GM18858 (cell line): ENCODE results near the gene GALNT16.
"Not testable (repeated sequence)": the region's sequence is repeated elsewhere in the genome, so short reads cannot be mapped to it uniquely, and the experiment has no call there.

Experiments used
- ATAC-seq: cut with Tn5 transposase; IDR thresholded peaks from one replicate; pipeline ENCODE4 v1.9.1; 2021; ENCODE audit not compliant: unreplicated experiment

The GALNT16 gene

DNA sequence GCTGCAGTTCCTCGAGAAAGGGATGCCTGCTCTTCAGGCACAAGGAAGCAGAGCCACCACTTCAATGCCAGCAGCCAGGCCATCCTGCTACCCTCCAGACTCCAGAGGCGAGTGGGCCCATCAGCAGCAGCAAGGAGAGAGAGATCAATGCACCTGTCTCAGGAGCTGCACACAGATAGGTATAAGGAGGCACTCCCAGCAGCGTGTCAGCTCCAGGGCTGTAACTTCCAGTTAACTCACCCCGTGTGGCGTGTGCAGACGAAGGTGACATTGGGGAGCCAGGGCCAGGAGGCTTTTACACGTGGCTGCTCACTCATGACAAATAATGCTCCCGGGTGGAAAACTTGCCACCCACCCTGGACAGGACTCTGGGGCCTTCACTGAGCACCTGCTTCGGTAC, 24.2 kb downstream of the GALNT16 start:
- no peak for ATAC-seq

DNA sequence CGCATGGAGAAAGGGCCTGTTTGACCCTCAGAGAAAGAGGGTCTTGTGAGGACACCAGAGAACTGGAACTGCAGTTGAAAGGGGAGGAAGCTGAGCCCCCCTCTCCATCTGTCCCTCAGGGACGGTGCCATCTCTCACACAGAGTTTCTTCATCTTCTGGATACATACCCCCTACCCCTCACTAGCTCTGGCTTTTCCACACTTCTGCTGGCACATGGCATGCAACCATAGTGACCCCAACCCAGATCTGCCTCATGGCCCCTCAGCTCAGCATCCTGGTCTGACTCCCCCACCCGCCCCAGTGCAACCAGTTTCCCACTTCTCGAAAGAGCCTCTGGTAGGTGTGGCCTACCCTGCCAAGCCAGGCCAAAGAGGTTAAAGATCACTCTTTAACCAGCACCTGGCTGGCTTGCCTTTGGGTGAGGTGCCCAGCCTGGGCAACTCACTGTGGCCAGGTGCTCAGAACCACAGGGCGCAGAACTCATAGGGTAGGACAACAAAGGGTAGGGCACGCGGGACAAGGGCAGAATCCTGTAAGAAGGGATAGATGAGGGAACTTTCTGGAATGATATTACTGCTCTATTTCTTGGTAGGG, 25.8 kb downstream of the GALNT16 start:
- ATAC-seq, result no peak

DNA sequence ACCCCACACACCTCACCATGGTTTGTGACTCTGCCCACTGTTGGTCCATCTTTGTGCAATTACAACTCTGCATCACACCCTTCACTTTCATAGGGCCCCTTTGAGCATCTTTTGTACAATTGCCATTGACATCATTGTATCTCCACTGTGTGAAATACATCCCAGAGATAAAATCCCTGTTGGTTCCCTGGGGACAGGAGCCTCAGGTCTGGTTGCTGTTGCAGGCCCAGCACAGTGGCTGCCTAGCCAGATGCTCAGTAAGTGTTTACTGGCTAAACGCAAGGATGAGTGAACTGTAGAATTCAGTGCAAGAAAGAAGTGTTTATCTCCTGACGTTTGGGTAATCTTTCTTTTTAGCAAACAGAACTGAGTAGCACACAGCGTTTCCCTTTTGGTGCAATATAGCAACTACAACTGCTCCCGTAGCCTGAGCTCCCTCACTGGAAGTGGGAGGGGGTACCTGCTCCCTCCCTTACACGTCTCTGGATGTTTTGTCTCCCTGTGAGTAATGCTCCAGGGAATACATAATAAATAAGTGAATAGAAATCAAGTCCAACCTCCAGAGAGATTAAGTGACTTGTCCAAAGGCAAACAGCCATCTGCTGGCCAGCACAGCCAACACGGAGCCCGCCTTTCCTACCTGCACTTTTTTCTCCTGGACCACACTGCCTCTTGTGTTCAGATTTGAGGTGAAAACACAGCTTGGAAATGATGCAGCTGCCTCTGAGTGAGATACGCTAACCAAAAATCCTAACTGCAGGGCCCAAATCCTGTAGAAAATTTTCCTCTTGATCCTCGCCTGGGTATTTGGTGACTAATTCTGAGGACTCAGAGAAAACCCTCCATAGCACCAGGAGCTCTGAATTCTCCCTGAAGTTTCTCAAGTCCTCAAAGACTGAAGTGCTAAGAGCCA, 27.4 kb downstream of the GALNT16 start:
- ATAC-seq, result no peak

DNA sequence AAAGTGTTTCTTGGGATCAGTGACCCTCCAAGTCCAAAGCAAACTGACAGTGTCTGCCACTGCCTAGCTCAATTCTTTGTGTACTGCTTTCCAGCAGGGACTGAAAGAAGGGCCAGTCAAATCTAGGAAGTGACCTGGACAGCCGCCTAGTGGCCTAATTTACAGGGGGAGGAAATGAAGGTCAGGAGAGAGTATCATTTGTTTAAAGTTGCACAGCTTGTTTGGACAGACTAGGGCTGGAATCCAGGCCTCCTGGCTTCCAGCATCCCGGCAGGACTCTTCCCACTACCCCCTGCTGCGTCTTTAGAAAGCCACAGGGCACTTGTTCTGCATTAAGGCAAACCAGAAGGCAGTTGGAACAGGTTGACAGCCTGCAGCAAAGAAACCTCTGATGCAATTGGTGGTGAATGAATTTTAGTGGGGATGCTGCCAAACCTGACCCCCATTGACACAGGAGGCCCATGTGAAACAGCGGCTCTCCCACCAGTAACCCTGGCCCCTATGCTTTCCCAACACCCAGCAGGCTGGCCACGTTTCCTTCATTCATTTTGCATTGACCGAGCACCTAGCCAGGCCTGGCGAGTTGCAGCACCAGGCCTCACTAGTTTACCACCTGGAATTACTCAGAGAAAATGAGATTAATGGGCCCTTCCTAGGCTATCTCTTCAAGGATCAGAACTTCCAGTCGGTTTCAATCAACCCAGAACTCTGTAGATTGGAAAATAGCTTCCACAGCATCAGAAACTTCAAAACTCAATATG, 28.2 kb downstream of the GALNT16 start:
- no peak for ATAC-seq

DNA sequence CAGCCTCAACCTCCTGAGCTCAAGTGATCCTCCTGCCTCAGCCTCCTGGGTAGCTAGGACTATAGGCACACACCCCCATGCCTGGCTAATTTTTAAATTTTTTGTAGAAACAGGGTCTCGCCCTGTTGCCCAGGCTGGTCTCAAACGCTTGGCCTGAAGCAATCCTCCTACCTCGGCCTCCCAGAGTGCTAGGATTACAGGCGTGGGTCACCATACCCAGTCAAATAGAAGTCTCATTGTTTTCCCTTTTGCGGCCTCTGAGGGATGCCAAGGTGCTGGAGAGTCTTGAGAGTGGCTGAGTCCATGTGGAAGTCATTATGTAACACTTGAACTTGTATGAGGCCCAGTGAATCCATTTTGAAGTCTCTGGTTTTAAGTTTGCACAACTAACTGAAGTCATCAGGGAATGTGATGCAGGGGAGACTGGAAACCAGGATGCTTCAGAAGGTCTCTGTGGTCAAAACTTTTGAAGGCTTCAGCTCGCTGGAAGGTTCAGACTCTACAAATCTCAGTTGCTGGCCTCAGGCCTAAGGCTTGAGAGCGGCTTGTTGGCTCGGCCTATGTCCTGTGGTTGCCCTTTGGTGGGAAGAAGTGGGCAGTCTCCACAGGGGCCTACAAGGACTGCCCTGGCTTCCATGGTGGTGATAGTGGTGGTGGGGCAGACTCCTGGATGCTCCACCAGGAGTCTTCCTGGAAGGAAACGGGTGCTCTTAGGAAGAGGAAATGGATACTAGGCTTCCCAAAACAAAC, 29.2 kb downstream of the GALNT16 start:
- ATAC-seq, result no peak

DNA sequence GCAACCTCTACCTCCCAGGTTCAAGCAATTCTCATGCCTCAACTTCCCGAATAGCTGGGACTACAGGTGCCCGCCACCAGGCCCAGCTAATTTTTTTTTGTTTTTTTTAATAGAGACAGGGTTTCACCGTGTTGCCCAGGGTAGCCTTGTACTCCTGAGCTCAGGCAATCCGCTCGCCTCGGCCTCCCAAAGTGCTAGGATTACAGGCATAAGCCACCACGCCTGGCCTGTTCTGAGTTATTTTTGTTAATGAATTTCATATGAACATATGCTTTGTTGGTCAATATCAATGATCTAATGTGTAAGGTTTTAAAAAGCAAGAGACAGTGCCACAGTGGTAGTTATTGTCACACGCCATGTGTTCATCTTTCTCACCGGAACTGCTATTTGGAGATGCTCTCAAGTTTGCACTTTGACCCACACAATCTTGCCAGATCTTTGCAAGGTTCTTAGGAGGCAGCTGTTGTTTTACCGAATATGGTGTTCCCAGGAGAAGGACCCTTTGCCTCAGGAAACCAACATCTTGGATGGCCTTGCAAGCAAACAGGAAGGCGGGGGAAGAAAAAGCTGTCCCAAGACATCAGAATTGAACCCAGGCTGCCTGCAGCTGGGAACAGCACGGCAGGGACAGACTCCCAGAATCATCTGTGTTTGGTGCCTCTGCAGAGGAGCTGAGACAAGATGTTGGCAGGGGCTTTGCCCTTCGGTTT, 30.0 kb downstream of the GALNT16 start:
- ATAC-seq, result no peak

DNA sequence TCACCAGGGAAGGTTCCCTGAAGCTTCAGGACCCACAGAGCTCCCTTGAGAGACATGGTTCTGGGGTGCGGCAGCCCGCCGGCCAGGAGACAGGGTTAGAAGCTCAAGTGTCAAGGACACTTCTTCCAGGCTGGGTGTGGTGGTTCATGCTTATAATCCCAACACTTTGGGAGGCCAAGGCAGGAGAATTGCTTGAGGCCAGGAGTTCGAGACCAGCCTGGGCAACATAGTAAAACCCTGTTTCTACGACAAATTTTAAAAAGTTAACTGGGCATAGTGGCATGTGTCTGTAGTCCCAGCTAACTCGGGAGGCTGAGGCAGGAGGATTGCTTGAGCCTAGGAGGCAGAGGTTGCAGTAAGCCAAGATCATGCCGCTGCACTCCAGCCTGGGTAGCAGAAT, 30.9 kb downstream of the GALNT16 start:
- ATAC-seq, result not testable (repeated sequence)

DNA sequence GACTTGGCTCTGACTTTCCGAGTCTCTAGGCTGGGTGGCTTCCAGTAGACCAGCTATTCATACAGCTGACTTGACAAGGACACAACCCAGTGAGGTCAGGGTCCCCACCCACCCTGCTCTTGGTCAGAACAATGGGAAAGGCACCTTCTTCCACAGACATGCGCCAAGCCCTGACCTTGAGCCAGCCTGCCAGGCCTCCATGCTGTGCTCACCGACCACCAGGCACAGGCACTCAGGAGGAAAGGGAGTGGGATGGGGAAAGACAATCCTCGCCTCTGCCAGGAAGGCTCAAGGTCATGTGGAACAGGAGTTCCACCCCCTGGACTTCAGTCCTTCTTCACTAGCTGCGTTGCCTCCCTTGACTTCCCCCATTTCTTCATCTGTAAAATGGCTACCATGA, 31.4 kb downstream of the GALNT16 start:
- ATAC-seq, result no peak

DNA sequence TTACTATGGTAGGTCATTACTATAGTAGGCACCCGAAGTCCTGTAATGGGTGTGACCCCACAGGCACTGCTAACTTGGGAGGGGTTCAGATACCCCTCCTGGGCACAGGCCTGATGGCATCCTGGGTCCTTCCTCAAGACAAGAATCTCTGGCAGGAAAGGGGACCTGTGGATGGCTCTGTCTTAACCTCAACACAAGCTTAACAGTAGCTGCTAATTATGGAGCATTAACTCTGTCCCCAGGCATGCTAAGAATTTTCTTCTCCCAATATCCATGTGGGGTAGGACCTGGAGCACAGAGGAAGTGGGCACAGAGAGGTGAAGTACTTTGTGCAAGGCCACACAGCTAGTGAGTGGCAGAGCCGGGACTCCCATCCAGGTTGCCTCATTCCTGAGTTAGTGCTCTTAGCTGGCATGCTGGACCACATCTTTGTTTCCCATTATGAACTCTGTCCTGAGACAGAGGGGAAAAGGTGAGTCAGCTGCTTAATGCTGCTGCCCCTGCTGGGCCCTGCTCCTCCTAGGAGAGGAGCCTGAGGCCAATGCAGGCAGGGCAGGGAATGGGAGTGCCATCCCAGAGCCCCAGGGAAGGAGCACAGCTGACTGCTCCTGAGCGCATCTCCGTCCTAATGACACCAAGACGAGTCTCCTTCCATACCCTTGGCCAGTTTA, 32.1 kb downstream of the GALNT16 start:
- no peak for ATAC-seq

DNA sequence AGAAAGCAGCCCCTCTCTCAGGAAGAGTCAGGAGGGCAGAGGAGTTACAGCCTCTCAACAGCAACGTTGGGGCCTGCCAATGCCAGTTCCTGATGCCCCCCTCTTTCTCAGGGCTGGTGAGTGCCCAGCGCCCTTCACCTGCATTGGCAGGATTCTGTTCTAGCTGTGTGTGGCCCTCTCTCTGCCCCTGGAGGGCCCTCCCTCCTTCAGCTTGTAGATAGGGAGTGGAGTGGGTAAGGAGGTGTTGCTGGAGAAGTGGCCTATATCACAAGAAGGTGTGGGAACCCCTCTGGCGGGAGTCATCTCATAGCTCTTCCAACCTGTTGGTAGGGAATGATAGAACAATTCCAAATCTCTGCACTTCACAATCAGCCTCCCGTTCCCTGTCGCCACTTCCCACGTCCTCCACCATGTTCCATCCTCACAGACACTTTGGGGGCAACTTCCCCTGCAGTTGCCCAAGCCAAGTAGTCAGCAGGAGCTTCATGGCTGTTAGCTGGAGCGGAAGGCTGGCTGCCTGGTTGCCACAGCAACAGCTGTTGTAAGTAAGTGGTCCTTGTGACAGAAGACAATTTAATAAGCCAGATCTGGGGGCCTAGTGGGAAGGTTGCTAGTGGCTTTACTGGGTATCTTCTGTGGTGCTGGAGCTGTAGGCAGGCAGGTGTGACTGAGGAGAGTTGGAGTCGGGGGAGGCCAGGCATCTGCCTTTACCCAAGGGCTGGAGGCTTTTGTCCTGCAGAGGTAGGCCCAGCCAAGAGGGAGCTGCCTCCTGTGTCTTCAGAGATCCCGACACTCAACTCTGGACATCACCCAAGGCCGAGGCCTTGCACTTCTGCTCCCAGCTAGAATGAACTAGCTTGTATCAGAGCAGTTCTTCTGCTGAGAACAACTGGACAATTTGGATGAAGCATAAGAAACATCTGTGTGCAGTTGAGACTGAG, 38.4 kb downstream of the GALNT16 start:
- ATAC-seq, result no peak

DNA sequence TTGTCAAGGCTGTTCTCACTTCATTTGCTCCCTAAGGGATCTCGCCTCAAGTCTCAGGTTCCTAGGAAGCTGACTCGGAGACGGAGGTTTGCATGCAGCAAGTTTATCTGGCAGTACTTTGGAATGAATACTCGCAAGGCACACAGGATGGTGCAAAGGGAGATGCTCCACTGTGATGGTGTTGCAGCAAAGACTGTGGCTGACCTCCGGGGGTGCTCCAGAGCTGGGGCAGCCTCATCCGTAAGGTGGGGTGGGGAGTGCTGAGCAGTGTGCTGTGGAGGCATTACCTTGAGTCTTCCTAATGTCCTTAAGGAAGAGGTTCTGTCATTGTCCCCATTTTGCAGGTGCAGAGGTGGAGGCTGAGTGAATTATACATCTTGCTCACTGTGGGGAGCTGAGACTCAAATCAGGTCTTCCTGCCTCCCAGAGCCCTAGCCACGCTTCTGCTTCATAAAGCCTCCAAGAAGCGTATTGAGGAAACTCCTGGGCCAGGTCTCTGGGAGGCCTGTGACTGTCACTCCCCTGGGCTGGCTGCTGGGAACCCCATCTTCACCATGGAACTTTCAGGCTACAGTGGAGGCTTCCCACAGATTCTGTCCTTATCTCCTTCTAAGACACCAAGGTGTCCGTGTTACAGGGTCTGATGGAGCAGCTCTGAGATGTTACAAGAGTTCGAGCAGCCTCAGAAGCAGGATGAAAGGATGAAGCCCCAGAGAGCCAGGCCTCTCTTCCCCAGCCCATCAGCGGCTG, 39.5 kb downstream of the GALNT16 start:
- no peak for ATAC-seq

DNA sequence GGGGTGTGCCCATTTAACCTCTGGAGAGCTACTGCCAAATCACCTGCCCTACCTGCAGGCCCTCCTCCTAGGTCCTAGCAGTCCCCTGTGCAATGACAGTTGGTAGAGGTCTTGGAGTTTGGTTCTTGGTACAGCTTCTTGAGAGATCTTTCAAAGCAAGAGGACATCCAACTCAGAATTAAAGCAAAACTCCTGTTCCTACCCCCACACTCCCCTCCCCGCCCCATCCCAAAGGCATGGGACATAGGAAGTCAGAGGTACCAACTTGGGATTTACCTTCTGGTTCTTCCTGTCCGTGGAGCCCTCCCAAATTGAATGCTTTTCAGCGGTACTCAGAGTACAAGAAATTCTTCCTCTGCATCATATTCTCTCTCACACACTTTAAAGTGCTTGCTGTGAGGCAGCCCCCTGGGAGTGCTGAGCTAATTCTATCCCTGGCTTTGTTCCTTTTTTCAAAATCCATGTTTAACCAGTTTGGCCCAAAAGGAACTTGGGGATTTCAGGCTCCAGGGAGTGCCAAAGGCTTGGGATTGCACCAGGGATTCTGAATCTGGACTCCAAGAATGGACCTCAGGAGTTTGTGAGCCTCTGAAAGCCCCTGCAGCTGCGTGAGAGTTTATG, 40.8 kb downstream of the GALNT16 start:
- ATAC-seq, result no peak

DNA sequence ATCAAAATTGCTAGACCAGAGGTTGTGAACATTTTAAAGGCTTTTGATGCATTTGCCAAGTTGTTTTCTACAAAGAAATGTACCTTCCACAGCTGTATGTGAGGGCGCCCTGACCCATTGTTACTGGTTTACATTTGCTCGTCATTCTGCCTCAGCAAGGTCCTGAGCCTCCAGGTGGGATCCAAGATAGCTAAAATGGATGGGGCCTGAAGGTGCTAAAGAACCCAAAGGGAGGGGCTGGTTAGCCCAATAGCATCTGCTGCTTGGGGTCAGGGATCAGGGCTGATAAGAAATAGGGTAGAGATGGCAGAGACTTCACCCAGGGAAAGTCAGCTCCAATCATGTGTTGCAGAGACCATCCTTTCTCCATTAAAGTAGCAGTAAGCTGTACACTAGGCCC, 43.1 kb downstream of the GALNT16 start:
- no peak for ATAC-seq

DNA sequence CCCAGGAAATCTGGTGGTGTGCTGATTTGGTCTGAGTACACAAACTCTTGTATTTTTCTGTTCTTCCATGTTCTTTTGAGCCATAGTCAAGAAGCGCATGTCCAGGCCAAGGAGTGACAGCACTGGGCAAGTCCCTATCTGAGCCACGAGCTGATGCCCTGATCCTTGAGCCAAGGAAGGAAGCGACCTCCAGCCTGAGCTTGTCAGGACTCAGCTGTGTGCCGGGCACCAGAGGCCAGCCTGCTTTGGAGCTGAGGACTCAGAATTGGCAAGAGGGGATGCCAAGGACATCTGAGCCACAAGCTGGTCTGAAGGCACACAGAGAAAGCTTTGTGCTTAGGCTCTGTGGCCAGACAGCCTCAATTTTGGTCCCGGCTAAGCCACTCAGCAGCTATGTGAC, 52.6 kb downstream of the GALNT16 start:
- ATAC-seq, result no peak

DNA sequence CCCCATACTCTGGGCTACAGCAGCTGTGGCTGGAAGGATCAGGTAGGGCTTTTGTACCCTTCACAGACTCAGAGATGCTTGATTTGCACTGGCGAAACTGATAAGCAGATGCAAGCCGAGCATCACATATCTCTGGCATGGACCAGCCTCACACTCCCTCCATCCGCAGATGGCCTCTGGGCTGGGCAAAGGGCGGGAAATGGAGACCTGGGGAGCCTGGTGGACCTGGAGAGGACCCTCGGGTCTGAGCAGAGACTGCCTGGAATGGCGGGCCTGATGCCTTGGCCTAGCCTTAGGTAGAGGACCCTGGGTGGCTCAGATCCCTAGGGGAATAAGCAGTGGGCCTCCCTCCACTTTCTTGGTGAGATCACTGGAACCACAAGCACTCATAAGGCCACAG, 53.2 kb downstream of the GALNT16 start:
- no peak for ATAC-seq

DNA sequence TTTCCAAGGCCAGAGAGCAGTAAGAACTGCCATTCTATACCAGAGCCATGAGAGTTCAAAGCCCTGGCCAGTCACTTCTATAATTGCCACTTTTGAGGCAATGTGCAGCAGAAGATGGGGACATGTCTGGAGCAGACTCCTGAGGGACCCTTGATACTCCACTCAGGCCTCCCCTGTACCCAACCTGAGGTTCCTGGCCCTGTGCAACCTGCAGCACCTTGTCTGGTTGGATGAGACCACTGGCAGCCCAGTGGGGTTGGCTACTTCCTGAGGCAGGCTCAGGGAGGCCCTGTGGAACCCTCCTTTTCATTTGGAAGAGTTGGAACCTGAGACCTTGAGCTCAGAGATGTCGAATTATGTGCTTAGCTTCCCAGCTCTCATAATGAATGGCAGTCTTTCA, 54.4 kb downstream of the GALNT16 start:
- ATAC-seq, result no peak

DNA sequence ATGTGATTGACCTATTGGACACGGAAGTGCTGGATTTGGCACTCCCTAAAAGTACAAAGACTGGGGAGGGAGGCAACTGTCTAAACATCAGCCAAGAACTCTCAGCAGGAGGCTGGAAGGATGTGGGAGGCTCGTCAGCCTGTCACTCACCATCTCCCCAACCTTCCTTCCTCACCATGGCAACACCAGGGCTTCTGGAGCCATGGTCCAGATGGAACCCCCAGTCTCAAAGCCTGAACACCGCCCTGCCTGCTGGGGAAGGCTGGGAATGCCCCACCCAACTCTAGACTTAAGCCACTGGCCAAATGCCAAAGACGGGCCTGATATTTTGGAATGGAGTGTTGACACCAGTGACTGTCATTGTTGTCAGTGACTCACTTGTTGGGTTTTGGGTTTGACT, 55.3 kb downstream of the GALNT16 start:
- no peak for ATAC-seq
